OCI-LY7 (cell line): ENCODE measurements around the gene TAOK1. TPM values are rescaled to one million over a fixed set of nuclear protein-coding genes. Genes with fewer than 3 reads are reported as not detected.

Experiments used
- BruUV-seq: library from RNA; stranded (reverse); fragments of 400-500 nt; replicated peaks from 2 replicates; lab custom pipeline; 2021; lab: Mats Ljungman, UMichigan
- CTCF ChIA-PET: fragments of 300-600 bp; sonication (Branson Sonifier 250); formaldehyde crosslinking; loops from one replicate; lab custom pipeline; 2022; ENCODE audit warnings: antibody characterized with exemption; ENCODE audit not compliant: unreplicated experiment; lab: Charles Lee
- POLR2A ChIA-PET: fragments of 300-600 bp; sonication (Branson Sonifier 250); formaldehyde crosslinking; loops from one replicate; lab custom pipeline; 2022; ENCODE audit warnings: antibody characterized with exemption; lab: Charles Lee
- DNase-seq: peaks from one replicate; pipeline ENCODE4 v3.0.0-alpha.2; 2015; ENCODE audit warnings: low spot score
- H2AFZ ChIP-seq: fragments of 200-600 bp; sonication (generic), shearing (Covaris generic); 2 replicates; pipeline ENCODE4 v1.6.1; 2014; ENCODE audit warnings: mild to moderate bottlenecking, antibody characterized with exemption, low read length, moderate library complexity
- H3K27ac ChIP-seq: fragments of 200-600 bp; sonication (generic); 2 replicates; pipeline ENCODE4 v1.5.1; 2014; ENCODE audit warnings: mixed run types, low read depth, mild to moderate bottlenecking, moderate library complexity, low read length, inconsistent platforms; ENCODE audit not compliant: poor library complexity, severe bottlenecking
- H3K36me3 ChIP-seq: fragments of 200-600 bp; sonication (generic); 2 replicates; pipeline ENCODE4 v1.6.1; 2014; ENCODE audit warnings: mild to moderate bottlenecking, antibody characterized with exemption, low read length, moderate library complexity, mixed read lengths; ENCODE audit not compliant: insufficient read depth
- H3K4me1 ChIP-seq: fragments of 200-600 bp; sonication (generic); 2 replicates; pipeline ENCODE4 v1.5.1; 2014; ENCODE audit warnings: mild to moderate bottlenecking, low read length; ENCODE audit not compliant: insufficient read depth, poor library complexity, severe bottlenecking
- H3K4me2 ChIP-seq: fragments of 200-600 bp; sonication (generic); 2 replicates; pipeline ENCODE4 v1.6.1; 2014; ENCODE audit warnings: mild to moderate bottlenecking, low read length
- H3K4me3 ChIP-seq: fragments of 200-600 bp; sonication (generic); 2 replicates; pipeline ENCODE4 v1.5.1; 2014; ENCODE audit warnings: mild to moderate bottlenecking, low read depth, low read length; ENCODE audit not compliant: poor library complexity, severe bottlenecking
- H3K79me2 ChIP-seq: fragments of 200-600 bp; sonication (generic); 2 replicates; pipeline ENCODE4 v1.6.1; 2016; ENCODE audit warnings: low read depth, mild to moderate bottlenecking, low read length, moderate library complexity, mixed read lengths; ENCODE audit not compliant: insufficient read depth
- H3K9me2 ChIP-seq: fragments of 200-600 bp; sonication (generic); 2 replicates; pipeline ENCODE4 v1.6.1; 2016; ENCODE audit warnings: mild to moderate bottlenecking, low read length, mixed read lengths; ENCODE audit not compliant: insufficient read depth
- H3K9me3 ChIP-seq: fragments of 200-600 bp; sonication (generic); 2 replicates; pipeline ENCODE4 v1.6.1; 2014; ENCODE audit warnings: mild to moderate bottlenecking, mixed run types, low read length, mixed read lengths
- H4K20me1 ChIP-seq: fragments of 200-600 bp; sonication (generic); 2 replicates; pipeline ENCODE4 v1.6.1; 2014; ENCODE audit warnings: mild to moderate bottlenecking, antibody characterized with exemption, low read length, moderate library complexity, mixed read lengths; ENCODE audit not compliant: insufficient read depth
- CTCF ChIP-seq: fragments of 200-600 bp; sonication (generic); conservative IDR thresholded peaks from 2 replicates; pipeline ENCODE4 v1.5.1; 2014; ENCODE audit warnings: mild to moderate bottlenecking, antibody characterized with exemption, low read length, moderate library complexity, mixed read lengths
- EZH2phosphoT487 ChIP-seq: fragments of 200-600 bp; sonication (generic); IDR thresholded peaks from 2 replicates; pipeline ENCODE4 v1.6.1; 2018; ENCODE audit warnings: low read depth, borderline replicate concordance, mild to moderate bottlenecking, mixed run types, antibody characterized with exemption, low read length, moderate library complexity, mixed read lengths
- intact Hi-C: fragments of 100-400 bp; cut with micrococcal nuclease; formaldehyde crosslinking; loops from one replicate; pipeline ENCODE4 v1.10.0; 2022; ENCODE audit not compliant: unreplicated experiment
- total RNA-seq, 2 experiments: library from RNA; depleted of rRNA in 1 of 2; stranded (reverse); fragments of >200 nt in 1 of 2; shearing (Covaris generic) in 1 of 2; gene quantifications; 2 replicates each; pipeline ENCODE4 v1.2.3, GENCODE V29; 2014 to 2022

Gene TAOK1
- total RNA-seq, 2 experiments from 2014 or later = 30.4 to 46.8 TPM

GRCh38 chr17:29575511-29576213 is 185.5 kb downstream of the TAOK1 start:
- no TSS peak for BruUV-seq
- H3K36me3 ChIP-seq = peaks cover 66% of the 10 kb centered on the region

GRCh38 chr17:29576214-29577000 is 186.2 kb downstream of the TAOK1 start:
- peaks cover 72% of the 10 kb centered on the region for H3K36me3 ChIP-seq
- H3K4me2 ChIP-seq = no peak overlapping the region
- BruUV-seq = TSS peak; percentile 50
- TF ChIP-seq EZH2phosphoT487 = no peak
- no peak for TF ChIP-seq CTCF
- no peak for DNase-seq
- ChIA-PET POLR2A (interaction anchor here (0.6 to 1.9 kb wide), 2 partner anchors 9 to 1432 kb away, joined by 3 to 4 read pairs; no protein-coding TSS in a partner anchor), CTCF (no interaction called here)
- H3K9me2 ChIP-seq = no peaks in the 10 kb centered on the region
- H2AFZ ChIP-seq = no peak overlapping the region
- peaks cover 17% of the 10 kb centered on the region for H3K4me1 ChIP-seq
- no peaks in the 10 kb centered on the region for H3K79me2 ChIP-seq
- H3K4me3 ChIP-seq = no peak overlapping the region
- H4K20me1 ChIP-seq = no peaks in the 10 kb centered on the region
- intact Hi-C loops = no loop called here
- H3K27ac ChIP-seq = no peak overlapping the region
- H3K9me3 ChIP-seq = no peaks in the 10 kb centered on the region

More at GRCh38 chr17:29575511-29576213, 185.5 kb downstream of the TAOK1 start:
- POLR2A ChIA-PET = interaction anchor here (0.6 to 1.9 kb wide), 2 partner anchors 10 to 1432 kb away, joined by 3 to 4 read pairs; no protein-coding TSS in a partner anchor
- CTCF ChIA-PET = no interaction called here
- Histone ChIP-seq H3K4me3 (no peak overlapping the region), H3K9me2 (no peaks in the 10 kb centered on the region), H3K9me3 (no peaks in the 10 kb centered on the region), H3K79me2 (no peaks in the 10 kb centered on the region), H2AFZ (no peak overlapping the region), H3K27ac (no peak overlapping the region), H4K20me1 (no peaks in the 10 kb centered on the region), H3K4me2 (no peak overlapping the region), H3K4me1 (peaks cover 10% of the 10 kb centered on the region)
- no peak for TF ChIP-seq CTCF
- TF ChIP-seq EZH2phosphoT487 = no peak
- no peak for DNase-seq
- intact Hi-C loops = no loop called here
